B cell (primary cell): ENCODE measurements around the gene TMEM147.

Source experiments
- CTCF ChIP-seq: fragments of 200-600 bp; IDR thresholded peaks from one replicate; pipeline ENCODE4 v1.8.0; 2022; ENCODE audit warnings: antibody characterized with exemption, mild to moderate bottlenecking
- EZH2 ChIP-seq: IDR thresholded peaks from 2 replicates; pipeline ENCODE4 v1.6.1; 2012; ENCODE audit warnings: borderline replicate concordance, low read depth, mild to moderate bottlenecking, moderate library complexity, low read length; ENCODE audit not compliant: insufficient read depth, poor library complexity, severe bottlenecking

- no peak for TF ChIP-seq CTCF
- TF ChIP-seq EZH2 = no peak
Measured at GRCh38 chr19:35590875-35591274, 45.4 kb downstream of the TMEM147 start.
